ENCODE results near the gene SLC16A10.

The SLC16A10 gene

GRCh38 chr6:111258615-111259088 is 171.3 kb downstream of the SLC16A10 start:
- DNase-seq (ENCODE audit: low read depth in 2 of 2): no peak

GRCh38 chr6:111259089-111259831 is 172.0 kb downstream of the SLC16A10 start:
- peak; percentile 98 to 99 for DNase-seq (ENCODE audit: low read depth in 2 of 2)

DNA sequence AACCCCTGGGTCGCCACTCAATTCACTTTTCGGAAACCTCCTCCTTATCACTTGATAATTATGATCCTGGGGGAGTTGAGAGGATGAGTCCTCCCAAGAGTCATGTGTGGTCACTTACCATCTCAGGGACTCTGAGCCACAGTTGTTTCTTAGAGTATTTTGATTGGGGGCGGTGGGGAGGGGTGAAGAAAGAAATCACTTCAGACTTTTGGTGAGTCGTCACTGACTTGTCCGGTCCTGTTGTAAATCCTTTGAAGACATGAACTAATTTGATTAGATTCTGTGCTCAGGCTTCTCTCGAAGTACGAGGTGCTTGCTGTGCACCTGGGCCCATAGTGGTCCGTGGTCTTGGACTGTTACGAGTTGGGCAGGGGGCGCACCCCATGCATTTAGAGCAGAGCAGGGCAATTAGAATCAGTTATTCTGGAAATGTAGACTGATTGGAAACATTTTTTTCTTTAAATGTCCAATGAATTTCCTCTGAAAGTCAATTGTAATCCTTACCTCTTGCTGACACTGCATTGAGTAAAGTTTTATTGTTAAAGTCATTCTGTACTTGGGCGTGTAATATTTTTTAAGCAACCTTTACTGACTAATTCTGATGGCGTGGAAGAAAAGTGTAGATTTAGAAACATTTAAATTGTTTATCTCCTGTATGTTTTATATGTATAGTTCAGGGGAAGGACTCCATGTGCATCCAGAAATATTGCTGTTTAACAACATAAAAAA is 173.4 kb downstream of the SLC16A10 start:
- DNase-seq (ENCODE audit: low read depth in 2 of 2): no peak

GRCh38 chr6:111263837-111264236 is 176.5 kb downstream of the SLC16A10 start:
- no peak for DNase-seq (ENCODE audit: low read depth in 2 of 2)

GRCh38 chr6:111265842-111266241 is 178.5 kb downstream of the SLC16A10 start:
- DNase-seq (ENCODE audit: low read depth in 2 of 2): no peak

GRCh38 chr6:111266276-111266675 is 179.0 kb downstream of the SLC16A10 start:
- no peak for DNase-seq (ENCODE audit: low read depth in 2 of 2)

- no peak for DNase-seq (ENCODE audit: low read depth in 2 of 2)
Observed at GRCh38 chr6:111267764-111268333, 180.5 kb downstream of the SLC16A10 start.

DNA sequence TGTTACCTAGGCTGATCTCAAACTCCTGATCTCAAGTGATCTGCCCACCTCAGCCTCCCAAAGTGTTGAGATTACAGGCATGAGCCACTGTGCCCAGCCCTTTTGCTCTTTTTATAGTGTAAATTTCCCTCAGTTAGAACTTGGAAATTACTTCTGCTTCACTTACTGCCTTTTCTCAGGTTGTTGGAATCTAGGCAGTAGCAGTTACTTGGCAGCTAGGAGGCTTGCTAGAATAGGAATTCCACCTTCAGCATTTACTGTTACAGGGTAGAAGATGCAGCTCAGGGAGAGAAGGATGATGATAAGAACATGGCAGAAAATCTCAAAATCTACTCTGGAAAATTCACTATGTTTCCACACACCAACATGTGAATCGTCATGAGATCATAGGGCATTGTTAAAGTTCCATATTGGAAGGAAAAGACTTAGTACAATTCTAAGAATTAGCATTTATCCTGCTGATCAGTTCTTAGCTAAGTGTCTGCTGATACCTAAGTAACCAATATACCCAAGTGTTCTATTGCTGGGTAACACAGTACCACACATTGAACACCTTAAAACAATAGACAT is 182.2 kb downstream of the SLC16A10 start:
- no peak for DNase-seq (ENCODE audit: low read depth in 2 of 2)

DNA sequence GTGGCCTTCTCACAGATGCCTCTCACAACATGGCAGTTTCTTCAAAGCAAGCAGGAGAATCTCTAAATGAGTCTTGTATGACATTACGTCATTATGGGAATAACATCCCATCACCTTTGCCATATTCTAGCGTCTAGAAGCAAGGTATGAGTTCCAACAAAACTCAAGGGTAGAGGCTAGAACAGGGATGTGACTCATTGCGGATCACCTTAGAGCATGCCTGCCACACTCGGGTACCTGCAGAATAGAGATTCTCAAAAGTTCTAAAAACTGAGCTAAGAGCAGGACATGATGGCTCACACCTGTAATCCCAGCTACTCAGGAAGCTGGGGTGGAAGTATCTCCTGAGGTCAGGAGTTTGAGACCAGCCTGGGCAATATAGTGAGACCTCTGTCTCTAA is 182.8 kb downstream of the SLC16A10 start:
- no peak for DNase-seq (ENCODE audit: low read depth in 2 of 2)

GRCh38 chr6:111274593-111275217 is 187.4 kb downstream of the SLC16A10 start:
- no peak for DNase-seq (ENCODE audit: low read depth in 2 of 2)

DNA sequence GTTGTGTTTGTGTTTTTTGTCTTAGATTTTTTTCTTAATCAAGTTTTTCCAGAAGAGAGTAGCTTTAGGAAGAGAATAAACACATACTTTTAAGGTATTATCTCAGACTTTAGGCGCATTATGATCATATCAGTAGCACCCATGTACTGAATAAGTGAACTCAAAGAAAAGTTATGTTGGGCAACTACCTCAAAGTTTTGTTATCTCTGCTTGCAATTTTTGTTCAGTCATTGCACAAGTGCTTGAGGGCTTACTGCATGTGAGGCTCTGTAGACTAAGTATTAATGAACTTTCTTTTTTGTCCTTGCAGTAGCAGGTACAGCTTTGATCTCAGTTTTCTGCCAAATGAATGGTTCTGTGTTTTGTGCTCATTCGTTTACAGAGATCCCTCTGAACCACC is 189.0 kb downstream of the SLC16A10 start:
- no peak for DNase-seq (ENCODE audit: low read depth in 2 of 2)

DNA sequence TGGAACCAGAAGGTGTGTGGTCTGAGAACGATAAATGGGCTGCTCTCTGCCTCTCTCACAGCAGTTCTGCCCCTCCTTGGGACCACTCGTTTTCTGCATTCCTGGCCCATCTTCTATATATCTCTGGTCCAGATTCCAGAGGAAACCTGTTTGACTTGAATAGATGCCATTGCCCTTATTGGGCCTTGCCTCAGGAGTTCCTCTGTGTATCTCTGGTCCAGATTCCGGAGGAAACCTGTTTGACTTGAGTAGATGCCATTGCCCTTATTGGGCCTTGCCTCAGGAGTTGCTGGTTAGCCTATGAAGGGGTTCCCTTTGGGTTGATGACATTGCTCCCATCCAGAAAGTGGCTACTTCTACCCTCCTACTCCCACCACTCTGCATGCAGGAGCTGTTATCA is 189.4 kb downstream of the SLC16A10 start:
- no peak for DNase-seq (ENCODE audit: low read depth in 2 of 2)

GRCh38 chr6:111277819-111278218 is 190.5 kb downstream of the SLC16A10 start:
- no peak for DNase-seq (ENCODE audit: low read depth in 2 of 2)

- DNase-seq (ENCODE audit: low read depth in 2 of 2): no peak
Observed at GRCh38 chr6:111278731-111279130, 191.4 kb downstream of the SLC16A10 start.

- DNase-seq (ENCODE audit: low read depth in 2 of 2): no peak
Observed at GRCh38 chr6:111280445-111280955, 193.2 kb downstream of the SLC16A10 start.
